ENCODE results near the gene TRPM8.

TRPM8 gene

GRCh38 chr2:233979748-233980147 lies 62.6 kb downstream of the TRPM8 start (continued):
- TF ChIP-seq ZNF8 (CRISPR knock-in tag; IDR thresholded peaks at IDR 0.05): no peak

GRCh38 chr2:233980955-233981561 lies 63.9 kb downstream of the TRPM8 start:
- ATAC-seq: no peak
- TF ChIP-seq ZNF8 (CRISPR knock-in tag; IDR thresholded peaks at IDR 0.05) (no peak), POU6F1 (CRISPR knock-in tag; IDR thresholded peaks at IDR 0.05; ENCODE audit: borderline replicate concordance, low read depth) (no peak), OSR1 (CRISPR knock-in tag; IDR thresholded peaks at IDR 0.05) (no peak), BACH2 (CRISPR knock-in tag; IDR thresholded peaks at IDR 0.05; ENCODE audit: borderline replicate concordance) (no peak), ZNF565 (CRISPR knock-in tag; conservative IDR thresholded peaks at IDR 0.05; ENCODE audit: low read depth) (no peak), ZFP30 (CRISPR knock-in tag; IDR thresholded peaks at IDR 0.05) (no peak), ISL1 (CRISPR knock-in tag; IDR thresholded peaks at IDR 0.05) (no peak), CSRNP3 (CRISPR knock-in tag; IDR thresholded peaks at IDR 0.05) (no peak), ESRRG (CRISPR knock-in tag; IDR thresholded peaks at IDR 0.05) (no peak), CREB5 (CRISPR knock-in tag; IDR thresholded peaks at IDR 0.05; ENCODE audit: low read depth) (no peak), CSDC2 (CRISPR knock-in tag; IDR thresholded peaks at IDR 0.05) (no peak)

- ATAC-seq: no peak
- no peak for TF ChIP-seq CSDC2 (CRISPR knock-in tag; IDR thresholded peaks at IDR 0.05)
- TF ChIP-seq OSR1 (CRISPR knock-in tag; IDR thresholded peaks at IDR 0.05): no peak
- TF ChIP-seq ZNF70 (CRISPR knock-in tag; IDR thresholded peaks at IDR 0.05): no peak
- no peak for TF ChIP-seq POU6F1 (CRISPR knock-in tag; IDR thresholded peaks at IDR 0.05; ENCODE audit: borderline replicate concordance, low read depth)
- TF ChIP-seq PATZ1 (CRISPR knock-in tag; IDR thresholded peaks at IDR 0.05; ENCODE audit: borderline replicate concordance): no peak
- TF ChIP-seq ZFP30 (CRISPR knock-in tag; IDR thresholded peaks at IDR 0.05): no peak
Measured at GRCh38 chr2:233981574-233982420, 64.6 kb downstream of the TRPM8 start.

GRCh38 chr2:233982421-233983121 lies 65.4 kb downstream of the TRPM8 start:
- peak; percentile 36; the same call in 1 of the 2 replicates for TF ChIP-seq CREB5 (CRISPR knock-in tag; IDR thresholded peaks at IDR 0.05; ENCODE audit: low read depth)
- TF ChIP-seq ZNF70 (CRISPR knock-in tag; IDR thresholded peaks at IDR 0.05): no peak
- peak; percentile 89 for ATAC-seq
